Caco-2 (cell line): ENCODE results near the gene OLFML1. TPM values are rescaled to one million over a fixed set of nuclear protein-coding genes. Genes with fewer than 3 reads are reported as not detected.

Experiments
- BruUV-seq: library from RNA; stranded (reverse); fragments of 400-500 nt; replicated peaks from 2 replicates; lab custom pipeline; 2021; lab: Mats Ljungman, UMichigan
- CTCF ChIA-PET: fragments of 300-600 bp; sonication (Branson Sonifier 250); formaldehyde crosslinking; loops from one replicate; lab custom pipeline; 2022; ENCODE audit warnings: antibody characterized with exemption; lab: Charles Lee
- POLR2A ChIA-PET: fragments of 300-600 bp; sonication (Branson Sonifier 250); formaldehyde crosslinking; loops from one replicate; lab custom pipeline; 2022; ENCODE audit warnings: antibody characterized with exemption; lab: Charles Lee
- DNase-seq, 2 experiments: peaks; one replicate each; pipeline versions ENCODE4 v3.0.0 to v3.0.0-alpha.2; 2020 to 2022
- H3K27me3 ChIP-seq: replicated peaks from 2 replicates; pipeline ENCODE4 v1.6.0; 2011; ENCODE audit warnings: low read length; ENCODE audit not compliant: control insufficient read depth, insufficient read depth
- H3K36me3 ChIP-seq: 2 replicates; pipeline ENCODE4 v1.5.1; 2011; ENCODE audit warnings: low read length; ENCODE audit not compliant: control insufficient read depth, insufficient read depth
- H3K4me1 ChIP-seq: fragments of 250-450 bp; sonication (Bioruptor Pico); 2 replicates; pipeline ENCODE4 v1.5.1; 2020; ENCODE audit warnings: mild to moderate bottlenecking
- H3K4me3 ChIP-seq: 2 replicates; pipeline ENCODE4 v1.5.1; 2011; ENCODE audit warnings: low read depth, mild to moderate bottlenecking, control low read depth, low read length
- H3K9me3 ChIP-seq: fragments of 250-450 bp; sonication (Bioruptor Pico); 2 replicates; pipeline ENCODE4 v1.5.1; 2020; ENCODE audit warnings: mild to moderate bottlenecking, moderate library complexity
- H3K27ac Mint-ChIP-seq: one replicate; pipeline ENCODE4 v1.8.0; 2022; ENCODE audit warnings: mixed read lengths; ENCODE audit not compliant: unreplicated experiment
- H3K27me3 Mint-ChIP-seq: one replicate; pipeline ENCODE4 v1.8.0; 2022; ENCODE audit warnings: mixed read lengths; ENCODE audit not compliant: insufficient read depth, unreplicated experiment
- H3K36me3 Mint-ChIP-seq: one replicate; pipeline ENCODE4 v1.8.0; 2022; ENCODE audit warnings: mild to moderate bottlenecking, mixed read lengths; ENCODE audit not compliant: insufficient read depth, unreplicated experiment
- H3K4me1 Mint-ChIP-seq: one replicate; pipeline ENCODE4 v1.8.0; 2022; ENCODE audit warnings: low read depth, mixed read lengths; ENCODE audit not compliant: unreplicated experiment
- H3K4me3 Mint-ChIP-seq: one replicate; pipeline ENCODE4 v1.8.0; 2022; ENCODE audit warnings: mild to moderate bottlenecking, moderate library complexity, mixed read lengths; ENCODE audit not compliant: unreplicated experiment
- H3K9me3 Mint-ChIP-seq: one replicate; pipeline ENCODE4 v1.8.0; 2022; ENCODE audit warnings: mixed read lengths; ENCODE audit not compliant: unreplicated experiment
- intact Hi-C: fragments of 100-400 bp; cut with micrococcal nuclease; formaldehyde crosslinking; loops from one replicate; pipeline ENCODE4 v1.10.0; 2022; ENCODE audit not compliant: unreplicated experiment
- total RNA-seq: library from RNA; stranded (reverse); gene quantifications from 2 replicates; pipeline ENCODE4 v1.2.3, GENCODE V29; 2022
- TF ChIP-seq, protein P1 (sequence below), 2 experiments: fragments of 200-600 bp in 1 of 2; IDR thresholded peaks; 1 replicate in 1 of 2; 2 replicates in 1 of 2; pipeline versions ENCODE4 v1.5.1 to v1.8.0; 2011 to 2022; ENCODE audit warnings: antibody characterized with exemption in 1 of 2, control low read depth in 1 of 2, inconsistent platforms in 1 of 2, low read depth in 1 of 2, low read length in 1 of 2, mild to moderate bottlenecking in 1 of 2, moderate library complexity in 1 of 2; ENCODE audit not compliant: insufficient read depth in 1 of 2, severe bottlenecking in 1 of 2, unreplicated experiment in 1 of 2

OLFML1 gene
- total RNA-seq, 1 experiment from 2014 or later: 1.8 TPM

GRCh38 chr11:7488681-7489080, 3.4 kb downstream of the OLFML1 start:
- peaks cover 15% of the 10 kb centered on the region for H3K4me1 Mint-ChIP-seq
- H3K27me3 Mint-ChIP-seq: no peaks in the 10 kb centered on the region
- DNase-seq: no peak
- TF ChIP-seq, protein P1, sequence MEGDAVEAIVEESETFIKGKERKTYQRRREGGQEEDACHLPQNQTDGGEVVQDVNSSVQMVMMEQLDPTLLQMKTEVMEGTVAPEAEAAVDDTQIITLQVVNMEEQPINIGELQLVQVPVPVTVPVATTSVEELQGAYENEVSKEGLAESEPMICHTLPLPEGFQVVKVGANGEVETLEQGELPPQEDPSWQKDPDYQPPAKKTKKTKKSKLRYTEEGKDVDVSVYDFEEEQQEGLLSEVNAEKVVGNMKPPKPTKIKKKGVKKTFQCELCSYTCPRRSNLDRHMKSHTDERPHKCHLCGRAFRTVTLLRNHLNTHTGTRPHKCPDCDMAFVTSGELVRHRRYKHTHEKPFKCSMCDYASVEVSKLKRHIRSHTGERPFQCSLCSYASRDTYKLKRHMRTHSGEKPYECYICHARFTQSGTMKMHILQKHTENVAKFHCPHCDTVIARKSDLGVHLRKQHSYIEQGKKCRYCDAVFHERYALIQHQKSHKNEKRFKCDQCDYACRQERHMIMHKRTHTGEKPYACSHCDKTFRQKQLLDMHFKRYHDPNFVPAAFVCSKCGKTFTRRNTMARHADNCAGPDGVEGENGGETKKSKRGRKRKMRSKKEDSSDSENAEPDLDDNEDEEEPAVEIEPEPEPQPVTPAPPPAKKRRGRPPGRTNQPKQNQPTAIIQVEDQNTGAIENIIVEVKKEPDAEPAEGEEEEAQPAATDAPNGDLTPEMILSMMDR (IDR thresholded peaks at IDR 0.05; ENCODE audit: insufficient read depth in 1 of 2, low read depth in 1 of 2, low read length in 1 of 2, severe bottlenecking in 1 of 2, unreplicated experiment in 1 of 2): no peak
- H3K9me3 Mint-ChIP-seq: no peaks in the 10 kb centered on the region
- Histone ChIP-seq H3K27me3 (no peaks in the 10 kb centered on the region), H3K4me1 (peaks cover 21% of the 10 kb centered on the region), H3K36me3 (no peaks in the 10 kb centered on the region), H3K4me3 (no peak overlapping the region), H3K9me3 (no peaks in the 10 kb centered on the region)
- CTCF ChIA-PET: no interaction called here
- no peaks in the 10 kb centered on the region for H3K36me3 Mint-ChIP-seq
- POLR2A ChIA-PET: no interaction called here
- intact Hi-C loops: no loop called here
- no peak overlapping the region for H3K27ac Mint-ChIP-seq
- no TSS peak for BruUV-seq
- H3K4me3 Mint-ChIP-seq: no peak overlapping the region

- H3K36me3 Mint-ChIP-seq: no peaks in the 10 kb centered on the region
- intact Hi-C loops: no loop called here
- H3K4me3 Mint-ChIP-seq: no peak overlapping the region
- H3K27me3 Mint-ChIP-seq: no peaks in the 10 kb centered on the region
- no peaks in the 10 kb centered on the region for H3K36me3 ChIP-seq
- DNase-seq: no peak
- H3K9me3 ChIP-seq: no peaks in the 10 kb centered on the region
- no TSS peak for BruUV-seq
- H3K27ac Mint-ChIP-seq: no peak overlapping the region
- no peaks in the 10 kb centered on the region for H3K27me3 ChIP-seq
- ChIA-PET POLR2A (no interaction called here), CTCF (no interaction called here)
- H3K4me1 Mint-ChIP-seq: peaks cover 18% of the 10 kb centered on the region
- peaks cover 17% of the 10 kb centered on the region for H3K4me1 ChIP-seq
- H3K9me3 Mint-ChIP-seq: no peaks in the 10 kb centered on the region
- H3K4me3 ChIP-seq: no peak overlapping the region
- TF ChIP-seq, protein P1 (IDR thresholded peaks at IDR 0.05; ENCODE audit: insufficient read depth in 1 of 2, low read depth in 1 of 2, low read length in 1 of 2, severe bottlenecking in 1 of 2, unreplicated experiment in 1 of 2): no peak
These were observed 4.1 kb downstream of the OLFML1 start for GRCh38 chr11:7489376-7489775.

DNA sequence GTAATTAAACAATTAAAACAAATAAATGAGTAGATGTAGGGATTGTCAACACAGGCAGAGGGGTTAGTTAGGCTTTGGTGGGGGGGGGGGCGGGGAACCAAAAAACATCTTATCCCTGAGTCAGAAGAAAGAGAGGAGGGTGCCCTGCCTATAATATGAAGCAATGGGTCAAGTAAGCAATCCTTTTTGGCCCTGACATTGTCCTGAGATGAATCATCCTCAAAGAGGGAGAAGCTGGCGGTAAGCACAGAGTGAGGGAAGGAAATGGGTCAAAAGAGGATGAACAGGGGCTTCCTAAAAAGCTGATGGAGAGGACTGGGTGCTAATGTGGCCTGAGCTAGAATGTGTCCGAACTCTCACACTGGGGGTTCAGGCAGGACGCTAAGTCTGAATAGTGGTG, 4.7 kb downstream of the OLFML1 start:
- TF ChIP-seq, protein P1 (IDR thresholded peaks at IDR 0.05; ENCODE audit: insufficient read depth in 1 of 2, low read depth in 1 of 2, low read length in 1 of 2, severe bottlenecking in 1 of 2, unreplicated experiment in 1 of 2): no peak
- Mint-ChIP-seq H3K27me3 (no peaks in the 10 kb centered on the region), H3K4me1 (peaks cover 20% of the 10 kb centered on the region), H3K9me3 (no peaks in the 10 kb centered on the region), H3K27ac (no peak overlapping the region), H3K36me3 (no peaks in the 10 kb centered on the region), H3K4me3 (no peak overlapping the region)
- intact Hi-C loops: no loop called here
- H3K9me3 ChIP-seq: no peaks in the 10 kb centered on the region
- no peak for DNase-seq
- no peaks in the 10 kb centered on the region for H3K36me3 ChIP-seq
- no peak overlapping the region for H3K4me3 ChIP-seq
- H3K27me3 ChIP-seq: no peaks in the 10 kb centered on the region
- ChIA-PET POLR2A (no interaction called here), CTCF (interaction anchor here (0.7 kb wide), 1 partner anchor 82 kb away, joined by 3 read pairs; no protein-coding TSS in a partner anchor)
- peaks cover 17% of the 10 kb centered on the region for H3K4me1 ChIP-seq
- BruUV-seq: no TSS peak
